Measurements from ENCODE around the gene FGF22.
"Not testable (repeated sequence)": the region's sequence is repeated elsewhere in the genome, so short reads cannot be mapped to it uniquely, and the experiment has no call there.

FGF22 gene

GRCh38 chr19:604355-604754 is 35.3 kb upstream of the FGF22 start:
- Histone ChIP-seq H3K9ac (ENCODE audit: insufficient read length) (no peak overlapping the region), H3K27ac (no peak overlapping the region), H3K36me3 (ENCODE audit: insufficient read depth, low read length) (no peaks in the 10 kb centered on the region), H3K4me3 (no peak overlapping the region), H3K9me3 (ENCODE audit: low read depth, low read length) (no peaks in the 10 kb centered on the region)
- no peak for DNase-seq (ENCODE audit: low read depth, low spot score)
- no peak for TF ChIP-seq FOXP2 (optimal IDR thresholded peaks at IDR 0.05; ENCODE audit: control extremely low read depth, extremely low read length, insufficient read depth)
- TF ChIP-seq POLR2AphosphoS5 (IDR thresholded peaks at IDR 0.05; ENCODE audit: borderline replicate concordance, low read depth, low read length): no peak
- no peak for TF ChIP-seq EZH2 (IDR thresholded peaks at IDR 0.05)

DNA sequence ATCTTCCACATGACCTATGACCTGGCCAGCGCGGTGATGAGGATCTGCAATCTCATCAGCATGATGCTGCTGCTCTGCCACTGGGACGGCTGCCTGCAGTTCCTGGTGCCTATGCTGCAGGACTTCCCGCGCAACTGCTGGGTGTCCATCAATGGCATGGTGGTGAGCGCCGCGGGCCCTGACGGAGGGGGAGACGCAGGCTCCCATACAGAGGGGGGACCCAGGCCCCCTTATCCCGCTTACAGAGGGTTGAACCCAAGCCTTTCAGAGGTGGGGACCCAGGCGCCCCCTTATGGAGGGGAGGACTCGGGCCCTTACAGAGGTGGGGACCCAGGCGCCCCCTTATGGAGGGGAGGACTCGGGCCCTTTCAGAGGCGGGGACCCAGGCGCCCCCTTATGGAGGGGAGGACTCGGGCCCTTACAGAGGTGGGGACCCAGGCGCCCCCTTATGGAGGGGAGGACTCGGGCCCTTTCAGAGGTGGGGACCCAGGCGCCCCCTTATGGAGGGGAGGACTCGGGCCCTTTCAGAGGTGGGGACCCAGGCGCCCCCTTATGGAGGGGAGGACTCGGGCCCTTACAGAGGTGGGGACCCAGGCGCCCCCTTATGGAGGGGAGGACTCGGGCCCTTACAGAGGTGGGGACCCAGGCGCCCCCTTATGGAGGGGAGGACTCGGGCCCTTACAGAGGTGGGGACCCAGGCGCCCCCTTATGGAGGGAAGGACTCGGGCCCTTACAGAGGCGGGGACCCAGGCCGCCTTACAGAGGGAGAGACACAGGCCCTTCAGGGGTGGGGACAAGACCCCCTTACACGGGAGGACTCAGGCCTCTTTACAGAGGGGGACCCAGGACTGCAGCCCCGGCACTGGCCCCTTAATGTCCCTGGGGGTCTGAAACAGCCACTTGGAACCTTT is 34.4 kb upstream of the FGF22 start:
- not testable (repeated sequence) for DNase-seq (ENCODE audit: low read depth, low spot score); H3K9me3 ChIP-seq (ENCODE audit: low read depth, low read length); H3K27ac ChIP-seq; H3K9ac ChIP-seq (ENCODE audit: insufficient read length); H3K36me3 ChIP-seq (ENCODE audit: insufficient read depth, low read length); H3K4me3 ChIP-seq

DNA sequence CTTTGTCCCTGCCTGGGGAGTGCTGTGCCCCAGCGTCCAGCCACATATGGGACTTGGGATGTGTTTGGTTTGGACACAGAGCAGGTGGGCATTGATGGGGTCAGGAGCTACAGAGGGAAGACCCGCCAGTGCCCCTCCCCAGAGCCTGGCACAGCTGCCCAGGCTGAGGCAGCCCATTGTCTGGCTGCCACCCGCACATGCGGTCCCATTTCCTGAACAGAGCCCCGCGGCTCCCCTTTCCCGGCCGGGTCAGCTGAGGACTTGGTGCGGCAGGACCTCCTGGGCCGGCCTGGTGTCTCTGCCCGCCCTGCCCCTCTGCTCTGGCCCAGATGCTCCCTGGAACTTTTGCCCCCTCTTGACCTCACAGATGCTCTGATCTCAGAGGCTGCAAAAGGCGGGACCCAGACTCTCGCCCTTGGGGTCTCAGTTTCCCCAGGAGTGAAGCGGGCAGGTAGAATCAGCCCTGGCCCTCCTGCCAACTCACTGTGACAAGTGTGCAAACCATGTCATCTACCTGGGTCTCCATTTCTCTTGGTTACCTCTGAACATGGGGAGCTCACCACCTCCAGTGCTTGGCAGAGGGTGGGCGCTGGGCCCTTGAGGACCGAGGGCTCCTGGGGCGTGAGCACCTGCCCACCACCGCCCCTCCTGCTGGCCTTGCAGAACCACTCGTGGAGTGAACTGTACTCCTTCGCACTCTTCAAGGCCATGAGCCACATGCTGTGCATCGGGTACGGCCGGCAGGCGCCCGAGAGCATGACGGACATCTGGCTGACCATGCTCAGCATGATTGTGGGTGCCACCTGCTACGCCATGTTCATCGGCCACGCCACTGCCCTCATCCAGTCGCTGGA is 32.2 kb upstream of the FGF22 start:
- Histone ChIP-seq H3K9me3 (ENCODE audit: low read depth, low read length) (no peaks in the 10 kb centered on the region), H3K4me3 (no peak overlapping the region), H3K27ac (no peak overlapping the region), H3K9ac (ENCODE audit: insufficient read length) (no peak overlapping the region), H3K36me3 (ENCODE audit: insufficient read depth, low read length) (no peaks in the 10 kb centered on the region)
- no peak for DNase-seq (ENCODE audit: low read depth, low spot score)
- no peak for TF ChIP-seq EZH2 (IDR thresholded peaks at IDR 0.05)
- no peak for TF ChIP-seq FOXP2 (optimal IDR thresholded peaks at IDR 0.05; ENCODE audit: control extremely low read depth, extremely low read length, insufficient read depth)
- no peak for TF ChIP-seq POLR2AphosphoS5 (IDR thresholded peaks at IDR 0.05; ENCODE audit: borderline replicate concordance, low read depth, low read length)

DNA sequence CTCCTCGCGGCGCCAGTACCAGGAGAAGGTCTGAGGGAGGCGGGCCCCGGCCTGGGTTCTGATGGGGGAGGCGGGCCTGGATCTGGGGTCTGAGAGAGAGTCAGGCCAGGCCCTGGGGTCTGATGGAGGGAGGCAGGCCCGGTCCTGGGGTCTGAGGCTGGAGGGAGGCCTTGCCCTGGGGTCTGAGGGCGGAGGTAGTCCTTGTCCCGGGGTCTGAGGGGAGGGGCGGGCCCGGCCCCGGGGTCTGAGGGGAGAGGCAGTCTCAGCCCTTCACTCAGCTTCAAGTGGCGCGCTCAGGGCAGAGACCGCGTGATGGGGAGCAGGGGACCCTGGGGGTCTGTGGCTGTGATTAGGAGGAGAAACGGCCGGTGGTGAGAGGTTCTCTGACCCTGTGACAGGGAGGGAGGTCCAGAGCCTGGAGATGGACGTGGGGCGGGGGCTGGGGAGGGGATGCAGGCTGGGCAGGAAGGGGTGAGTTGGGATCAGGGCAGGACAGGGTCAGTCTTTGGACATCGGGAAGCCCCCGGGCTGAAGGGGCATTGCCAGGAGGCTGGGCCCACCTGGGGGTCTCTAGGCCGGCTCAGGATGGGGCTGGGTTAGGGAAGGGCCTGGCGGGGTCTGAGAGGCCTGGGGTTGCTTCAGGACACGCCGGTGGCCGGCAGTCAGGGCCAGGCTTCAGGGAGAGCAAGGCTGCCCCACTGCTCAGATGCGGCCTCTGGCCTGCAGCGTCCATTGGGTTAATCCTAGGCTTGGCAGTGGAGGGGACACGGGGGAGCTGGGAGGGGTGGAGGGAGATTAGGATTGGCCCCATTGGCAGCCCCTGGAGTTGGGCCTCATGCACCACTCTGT is 31.3 kb upstream of the FGF22 start:
- TF ChIP-seq EZH2 (IDR thresholded peaks at IDR 0.05): no peak
- TF ChIP-seq FOXP2 (optimal IDR thresholded peaks at IDR 0.05; ENCODE audit: control extremely low read depth, extremely low read length, insufficient read depth): no peak
- TF ChIP-seq POLR2AphosphoS5 (IDR thresholded peaks at IDR 0.05; ENCODE audit: borderline replicate concordance, low read depth, low read length): no peak
- H3K4me3 ChIP-seq: no peak overlapping the region
- no peak for DNase-seq (ENCODE audit: low read depth, low spot score)
- no peak overlapping the region for H3K9ac ChIP-seq (ENCODE audit: insufficient read length)
- H3K9me3 ChIP-seq (ENCODE audit: low read depth, low read length): no peaks in the 10 kb centered on the region
- no peak overlapping the region for H3K27ac ChIP-seq
- H3K36me3 ChIP-seq (ENCODE audit: insufficient read depth, low read length): peaks cover 7% of the 10 kb centered on the region; the same call in 1 of the 2 replicates

- no peak overlapping the region for H3K9ac ChIP-seq (ENCODE audit: insufficient read length)
- H3K36me3 ChIP-seq (ENCODE audit: insufficient read depth, low read length): peaks cover 7% of the 10 kb centered on the region; the same call in 1 of the 2 replicates
- TF ChIP-seq FOXP2 (optimal IDR thresholded peaks at IDR 0.05; ENCODE audit: control extremely low read depth, extremely low read length, insufficient read depth): no peak
- TF ChIP-seq EZH2 (IDR thresholded peaks at IDR 0.05): no peak
- TF ChIP-seq POLR2AphosphoS5 (IDR thresholded peaks at IDR 0.05; ENCODE audit: borderline replicate concordance, low read depth, low read length): no peak
- no peaks in the 10 kb centered on the region for H3K9me3 ChIP-seq (ENCODE audit: low read depth, low read length)
- no peak overlapping the region for H3K27ac ChIP-seq
- no peak overlapping the region for H3K4me3 ChIP-seq
- DNase-seq (ENCODE audit: low read depth, low spot score): no peak
Observed at GRCh38 chr19:609004-609346, 30.7 kb upstream of the FGF22 start.

- peak overlapping the region; percentile 4 for H3K9ac ChIP-seq (ENCODE audit: insufficient read length)
- peak overlapping the region; percentile 79 for H3K4me3 ChIP-seq
- DNase-seq (ENCODE audit: low read depth, low spot score): no peak
- TF ChIP-seq POLR2AphosphoS5 (IDR thresholded peaks at IDR 0.05; ENCODE audit: borderline replicate concordance, low read depth, low read length): no peak
- peak overlapping the region; percentile 95 for H3K27ac ChIP-seq
- H3K9me3 ChIP-seq (ENCODE audit: low read depth, low read length): no peaks in the 10 kb centered on the region
- peaks cover 14% of the 10 kb centered on the region; the same call in 1 of the 2 replicates for H3K36me3 ChIP-seq (ENCODE audit: insufficient read depth, low read length)
Observed at GRCh38 chr19:610071-610800, 29.4 kb upstream of the FGF22 start.

DNA sequence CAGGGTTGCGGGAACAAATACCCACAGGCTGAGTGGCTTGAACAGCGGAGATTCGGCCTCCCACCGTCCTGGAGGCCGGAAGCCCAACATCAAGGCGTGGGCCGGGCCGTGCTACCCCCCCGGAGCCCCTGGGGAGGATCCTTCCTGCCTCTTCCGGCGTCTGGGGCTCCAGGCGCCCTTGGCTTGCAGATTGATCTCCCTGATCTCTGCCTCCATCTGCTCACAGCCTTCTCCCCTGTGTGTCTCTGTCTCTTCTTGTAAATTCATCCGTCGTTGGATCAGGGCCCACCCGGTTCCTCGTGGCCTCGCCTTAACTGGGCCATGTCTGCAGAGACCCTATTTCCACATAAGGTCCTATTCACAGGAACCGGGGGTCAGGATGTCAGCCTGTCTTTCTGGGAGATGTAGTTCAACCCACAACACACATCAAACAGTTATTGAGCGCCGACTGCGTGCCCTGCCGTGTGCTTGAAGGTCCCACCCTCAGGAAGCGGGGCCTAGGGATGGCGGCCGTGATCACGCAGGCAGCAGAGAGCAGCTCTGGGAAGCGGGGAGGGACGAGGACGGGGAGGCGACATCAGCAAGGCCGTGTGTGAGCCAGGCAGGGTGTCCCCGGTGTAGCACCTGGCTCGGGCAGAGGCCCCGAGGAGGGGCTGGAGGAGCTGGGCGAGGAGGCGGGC is 28.7 kb upstream of the FGF22 start:
- peak overlapping the region; percentile 79 for H3K4me3 ChIP-seq
- peak overlapping the region; percentile 95 for H3K27ac ChIP-seq
- peak; percentile 70 for DNase-seq (ENCODE audit: low read depth, low spot score)

More for the DNA sequence above, 28.7 kb upstream of the FGF22 start:
- Histone ChIP-seq H3K9ac (ENCODE audit: insufficient read length) (peak overlapping the region; percentile 4), H3K9me3 (ENCODE audit: low read depth, low read length) (no peaks in the 10 kb centered on the region), H3K36me3 (ENCODE audit: insufficient read depth, low read length) (peaks cover 14% of the 10 kb centered on the region; the same call in 1 of the 2 replicates)
- peak; percentile 35 for TF ChIP-seq FOXP2 (optimal IDR thresholded peaks at IDR 0.05; ENCODE audit: control extremely low read depth, extremely low read length, insufficient read depth)
- TF ChIP-seq EZH2 (IDR thresholded peaks at IDR 0.05): no peak
- TF ChIP-seq POLR2AphosphoS5 (IDR thresholded peaks at IDR 0.05; ENCODE audit: borderline replicate concordance, low read depth, low read length): peak; percentile 33

Data from SK-N-MC (cell line).